ENCODE results near the gene ZCCHC13.
A peak's percentile ranks its signal among the peaks of the same experiment; 100 is the strongest.
"Not testable (repeated sequence)": the region's sequence is repeated elsewhere in the genome, so short reads cannot be mapped to it uniquely, and the experiment has no call there.

ZCCHC13 gene

GRCh38 chrX:74325130-74326059, 21.4 kb downstream of the ZCCHC13 start:
- DNase-seq = no peak

- no peak for DNase-seq
These were observed 34.9 kb downstream of the ZCCHC13 start for GRCh38 chrX:74338852-74339251.

- DNase-seq = no peak
These were observed 36.1 kb downstream of the ZCCHC13 start for GRCh38 chrX:74340051-74340450.

- not testable (repeated sequence) for DNase-seq
These were observed 38.2 kb downstream of the ZCCHC13 start for GRCh38 chrX:74342211-74342610.

- peak; percentile 2 for DNase-seq
These were observed 39.6 kb downstream of the ZCCHC13 start for GRCh38 chrX:74343343-74344279.

GRCh38 chrX:74344280-74344622, 40.3 kb downstream of the ZCCHC13 start:
- DNase-seq = no peak

- no peak for DNase-seq
These were observed 42.1 kb downstream of the ZCCHC13 start for GRCh38 chrX:74346088-74346487.

GRCh38 chrX:74349387-74349786, 45.4 kb downstream of the ZCCHC13 start:
- no peak for DNase-seq

- no peak for DNase-seq
These were observed 47.8 kb downstream of the ZCCHC13 start for GRCh38 chrX:74351760-74352159.

- DNase-seq = no peak
These were observed 50.0 kb downstream of the ZCCHC13 start for GRCh38 chrX:74353984-74354383.
